GM18508 (cell line): Measurements from ENCODE around the gene L1CAM.

ENCODE experiments used
- ATAC-seq: cut with Tn5 transposase; IDR thresholded peaks from one replicate; pipeline ENCODE4 v1.9.1; 2021; ENCODE audit warnings: moderate number of reproducible peaks; ENCODE audit not compliant: insufficient read depth, unreplicated experiment

Gene L1CAM

DNA sequence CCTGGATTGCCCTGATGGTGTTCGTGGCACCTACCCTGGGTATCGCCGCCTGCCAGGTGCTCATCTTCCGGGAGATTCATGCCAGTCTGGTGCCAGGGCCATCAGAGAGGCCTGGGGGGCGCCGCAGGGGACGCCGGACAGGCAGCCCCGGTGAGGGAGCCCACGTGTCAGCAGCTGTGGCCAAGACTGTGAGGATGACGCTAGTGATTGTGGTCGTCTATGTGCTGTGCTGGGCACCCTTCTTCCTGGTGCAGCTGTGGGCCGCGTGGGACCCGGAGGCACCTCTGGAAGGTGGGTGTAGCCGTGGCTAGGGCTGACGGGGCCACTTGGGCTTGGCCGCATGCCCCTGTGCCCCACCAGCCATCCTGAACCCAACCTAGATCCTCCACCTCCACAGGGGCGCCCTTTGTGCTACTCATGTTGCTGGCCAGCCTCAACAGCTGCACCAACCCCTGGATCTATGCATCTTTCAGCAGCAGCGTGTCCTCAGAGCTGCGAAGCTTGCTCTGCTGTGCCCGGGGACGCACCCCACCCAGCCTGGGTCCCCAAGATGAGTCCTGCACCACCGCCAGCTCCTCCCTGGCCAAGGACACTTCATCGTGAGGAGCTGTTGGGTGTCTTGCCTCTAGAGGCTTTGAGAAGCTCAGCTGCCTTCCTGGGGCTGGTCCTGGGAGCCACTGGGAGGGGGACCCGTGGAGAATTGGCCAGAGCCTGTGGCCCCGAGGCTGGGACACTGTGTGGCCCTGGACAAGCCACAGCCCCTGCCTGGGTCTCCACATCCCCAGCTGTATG, 20.3 kb upstream of the L1CAM start:
- no peak for ATAC-seq

DNA sequence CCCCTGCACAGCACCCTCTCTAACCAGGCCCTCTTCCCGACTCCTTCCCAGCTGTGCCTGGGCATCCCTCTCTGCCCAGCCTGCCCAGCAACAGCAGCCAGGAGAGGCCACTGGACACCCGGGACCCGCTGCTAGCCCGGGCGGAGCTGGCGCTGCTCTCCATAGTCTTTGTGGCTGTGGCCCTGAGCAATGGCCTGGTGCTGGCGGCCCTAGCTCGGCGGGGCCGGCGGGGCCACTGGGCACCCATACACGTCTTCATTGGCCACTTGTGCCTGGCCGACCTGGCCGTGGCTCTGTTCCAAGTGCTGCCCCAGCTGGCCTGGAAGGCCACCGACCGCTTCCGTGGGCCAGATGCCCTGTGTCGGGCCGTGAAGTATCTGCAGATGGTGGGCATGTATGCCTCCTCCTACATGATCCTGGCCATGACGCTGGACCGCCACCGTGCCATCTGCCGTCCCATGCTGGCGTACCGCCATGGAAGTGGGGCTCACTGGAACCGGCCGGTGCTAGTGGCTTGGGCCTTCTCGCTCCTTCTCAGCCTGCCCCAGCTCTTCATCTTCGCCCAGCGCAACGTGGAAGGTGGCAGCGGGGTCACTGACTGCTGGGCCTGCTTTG, 19.6 kb upstream of the L1CAM start:
- no peak for ATAC-seq

DNA sequence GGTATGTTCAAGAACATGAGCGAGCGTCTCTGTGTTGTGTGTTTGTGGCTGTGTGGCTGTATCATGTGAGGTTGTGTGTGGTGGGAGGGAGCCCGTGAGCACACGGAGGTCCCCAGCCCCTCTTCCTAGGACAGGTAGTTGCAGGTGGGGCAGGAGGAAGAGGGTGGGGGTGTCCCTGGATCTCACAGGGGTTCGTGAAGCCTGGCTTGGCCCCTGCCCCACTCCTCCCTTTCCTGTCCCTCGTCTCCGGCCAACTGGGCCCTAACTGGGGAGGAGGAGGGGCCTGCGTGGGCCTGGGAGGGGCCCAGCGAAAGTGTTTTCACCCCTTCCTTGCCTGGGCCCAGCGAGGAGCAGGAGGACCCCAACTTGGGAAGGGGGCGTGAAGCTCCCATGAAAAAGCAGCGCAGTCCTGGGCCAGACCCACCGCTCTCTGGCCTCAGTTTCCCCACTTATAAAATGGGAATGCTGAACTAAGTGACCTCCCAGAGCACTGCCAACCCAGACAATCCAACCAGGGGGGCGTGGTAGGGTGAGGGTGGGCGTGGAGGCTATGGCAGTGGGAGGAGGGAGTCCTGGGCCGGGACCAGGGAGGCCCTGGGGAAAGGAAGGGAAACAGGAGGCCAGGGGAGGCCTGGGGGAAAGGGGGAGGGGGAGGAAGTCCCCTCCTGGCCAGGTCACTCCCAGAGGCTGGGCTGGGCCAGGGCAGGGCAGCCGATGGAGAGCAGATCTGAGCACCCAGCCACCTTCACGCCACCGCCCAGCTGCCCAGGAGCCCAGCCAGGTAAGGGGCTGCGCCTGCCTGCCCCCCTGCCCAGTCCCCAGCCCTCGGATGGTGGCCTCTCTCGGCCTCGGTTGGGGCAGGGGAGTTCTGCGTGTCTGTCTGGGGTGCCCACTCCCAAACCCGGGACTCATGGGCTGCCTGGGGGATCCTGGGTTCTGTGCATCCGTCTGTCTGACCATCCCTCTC, 18.3 kb upstream of the L1CAM start, which contains the start of gene AVPR2:
Gene AVPR2 (plus strand): TSS at position 683 of the 967 bp plus-strand sequence. CDS start 473 bp downstream, outside the sequence.
- no peak for ATAC-seq

DNA sequence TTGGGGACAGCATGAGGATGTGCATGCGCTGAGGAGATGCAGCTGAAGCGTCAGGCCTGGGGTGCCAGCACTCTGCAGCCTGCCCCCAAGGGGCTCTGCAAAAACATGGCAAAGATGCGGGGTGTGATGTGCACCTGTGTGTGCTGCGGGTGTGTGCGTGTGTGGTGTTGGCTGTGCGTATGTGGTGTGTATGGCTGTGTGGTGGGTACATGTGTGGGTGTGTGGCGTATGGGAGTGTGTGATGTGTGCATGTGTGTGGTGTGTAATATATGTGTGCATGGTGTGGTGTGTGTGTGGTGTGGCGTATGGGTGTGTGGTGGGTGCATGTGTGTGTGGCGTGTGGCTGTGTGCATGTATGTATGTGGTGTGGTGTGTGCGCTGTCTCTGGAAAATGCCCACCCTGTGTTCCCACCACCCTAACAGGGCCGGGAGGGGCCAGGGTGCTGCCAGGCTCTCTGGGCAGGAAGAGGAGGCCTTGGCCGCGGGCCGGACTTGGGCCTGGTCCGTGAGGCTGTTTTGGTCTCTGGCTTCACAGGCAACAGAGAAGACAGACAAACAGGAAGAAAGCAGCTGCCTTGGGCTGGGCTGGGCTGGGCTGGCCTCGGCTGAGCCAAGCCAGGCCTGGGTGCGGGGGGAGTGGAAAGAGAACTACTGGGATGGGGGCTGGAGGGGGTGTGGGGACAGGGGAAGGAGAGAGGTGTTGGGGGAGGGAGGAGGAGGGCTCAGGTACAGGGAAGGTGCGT, 17.4 kb upstream of the L1CAM start:
- no peak for ATAC-seq

DNA sequence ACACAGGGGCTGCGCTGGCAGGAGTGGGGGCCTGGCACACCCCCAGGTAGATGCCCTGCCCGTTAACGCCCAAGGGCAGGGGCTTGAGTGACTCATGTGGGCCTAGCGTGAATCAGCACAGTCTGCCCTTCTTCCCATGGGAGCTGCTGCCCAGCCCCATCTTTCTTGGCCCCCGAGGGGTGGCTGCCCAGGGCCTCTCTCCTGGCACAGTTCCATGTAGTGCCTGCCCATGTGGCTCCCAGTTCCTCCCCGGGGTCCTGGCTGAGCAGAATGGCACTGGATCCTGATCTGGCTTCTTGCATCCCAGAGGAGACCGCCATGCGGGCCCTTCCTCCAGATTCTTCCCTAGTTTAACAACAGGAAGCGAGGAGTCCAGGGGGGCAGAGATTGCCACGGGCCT, 16.4 kb upstream of the L1CAM start:
- ATAC-seq, result no peak

DNA sequence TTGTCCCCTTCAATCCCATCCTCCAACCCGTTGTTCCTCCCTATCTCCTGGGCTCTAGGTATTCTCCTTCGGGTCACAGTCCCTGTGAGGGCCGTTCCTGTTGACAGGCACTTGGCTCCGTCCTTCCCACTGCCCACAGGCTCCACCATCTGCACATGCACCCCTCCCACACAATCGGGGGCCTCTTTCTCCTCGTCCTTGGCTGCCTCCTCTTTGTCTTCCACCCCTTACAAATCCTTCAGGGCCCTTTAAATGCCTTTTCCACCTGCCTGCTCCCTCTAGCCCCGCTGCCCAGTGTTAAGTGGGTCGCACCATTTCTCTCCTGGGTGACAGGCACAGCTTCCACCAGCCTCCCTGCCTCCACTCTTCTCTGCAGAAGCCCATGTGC, 15.8 kb upstream of the L1CAM start:
- ATAC-seq, result no peak

DNA sequence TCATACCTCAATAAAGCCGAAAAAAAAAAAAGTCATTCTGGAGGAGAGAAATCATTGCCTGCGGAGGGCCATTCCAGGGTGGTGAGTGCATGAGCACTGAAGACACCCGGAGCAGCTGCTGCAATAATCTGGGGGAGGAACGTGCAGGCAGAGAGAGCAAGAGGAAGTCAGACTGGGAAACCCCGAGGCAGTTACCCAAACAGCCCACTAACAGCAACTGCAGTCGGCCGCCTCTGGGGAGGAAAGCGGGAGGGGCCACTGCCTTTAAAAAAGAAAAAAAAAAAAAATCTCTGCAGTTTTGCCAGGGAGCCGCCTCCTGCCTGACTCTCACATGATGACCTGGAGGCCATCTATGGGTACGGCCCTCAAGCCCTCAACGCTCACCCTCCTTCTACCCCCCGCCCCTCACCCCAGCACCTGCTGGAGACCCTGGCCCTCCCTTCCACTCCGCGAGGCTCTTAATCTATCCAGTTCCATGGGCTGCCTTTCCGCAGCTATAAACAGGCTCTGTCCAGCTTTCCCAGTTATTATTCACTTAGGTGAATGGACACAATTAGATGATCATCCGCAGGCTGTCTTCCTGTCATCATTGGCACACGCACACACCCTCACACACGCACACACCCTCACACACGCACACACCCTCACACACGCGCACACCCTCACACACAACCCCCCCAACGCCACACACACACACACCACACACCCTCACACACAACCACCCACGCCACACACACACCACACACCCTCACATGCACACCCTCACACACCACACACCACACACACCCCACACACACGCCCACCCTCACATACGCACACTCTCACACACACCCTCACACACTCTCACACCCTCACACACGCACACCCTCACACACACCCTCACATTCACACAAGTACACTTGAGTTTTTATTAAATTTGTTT, 15.1 kb upstream of the L1CAM start:
- ATAC-seq, result peak; percentile 87

DNA sequence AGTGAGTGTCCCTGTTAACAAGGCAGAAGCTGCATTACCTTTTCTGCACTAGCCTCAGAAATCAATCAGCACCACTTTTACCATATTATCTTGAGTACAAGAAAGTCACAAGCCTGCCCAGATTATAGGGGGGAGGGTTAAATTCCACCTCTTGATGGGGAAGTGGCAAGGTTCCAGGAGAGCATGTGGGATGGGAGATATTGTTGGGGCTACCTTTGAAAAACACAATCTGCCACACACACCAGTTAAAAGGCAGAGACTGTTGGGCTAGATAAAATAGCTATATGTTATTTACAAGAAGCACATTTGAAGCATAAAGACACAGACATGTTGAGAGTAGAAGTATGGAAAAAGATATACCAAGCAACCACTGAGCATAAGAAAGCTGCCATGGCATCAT, 11.9 kb upstream of the L1CAM start:
- ATAC-seq, result no peak

DNA sequence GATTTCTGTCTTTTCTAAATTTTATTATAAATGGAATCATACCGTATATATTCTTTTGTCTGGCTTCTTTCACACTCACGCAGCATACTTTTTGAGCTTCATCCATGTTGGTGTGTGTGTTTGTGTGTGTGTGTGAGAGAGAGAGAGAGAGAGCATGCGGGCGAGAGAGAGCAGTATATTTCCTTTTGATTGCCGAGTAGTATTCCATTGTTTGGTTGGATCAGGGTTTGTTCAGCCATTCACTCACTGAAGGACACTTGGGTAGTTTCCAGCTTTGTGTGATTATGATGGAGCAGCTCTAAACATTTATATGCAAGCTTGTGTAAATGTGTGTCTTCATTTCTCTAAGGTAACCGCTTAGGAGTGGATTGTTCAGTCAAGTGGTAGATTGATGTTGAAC, 3.1 kb upstream of the L1CAM start:
- ATAC-seq, result no peak

DNA sequence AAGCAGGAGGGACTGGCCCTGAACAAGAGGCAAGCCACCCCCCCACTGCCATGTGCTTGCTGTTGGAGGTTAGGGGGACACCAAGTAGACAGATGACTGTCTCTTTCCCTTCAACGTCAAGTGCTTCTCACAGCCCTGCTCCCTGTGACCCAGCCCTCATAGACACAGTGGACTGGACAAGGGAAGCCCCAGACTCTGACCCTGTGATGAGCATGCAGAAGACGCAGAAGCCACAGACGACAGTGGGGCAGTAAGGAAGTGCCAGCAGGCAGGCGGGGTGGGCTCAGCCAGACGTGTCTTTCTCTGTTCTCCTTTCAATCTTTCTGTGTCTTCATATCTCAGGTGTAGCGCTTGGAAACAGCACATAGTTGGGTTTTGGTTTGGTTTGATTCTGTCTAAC, 2.4 kb upstream of the L1CAM start:
- ATAC-seq, result no peak

DNA sequence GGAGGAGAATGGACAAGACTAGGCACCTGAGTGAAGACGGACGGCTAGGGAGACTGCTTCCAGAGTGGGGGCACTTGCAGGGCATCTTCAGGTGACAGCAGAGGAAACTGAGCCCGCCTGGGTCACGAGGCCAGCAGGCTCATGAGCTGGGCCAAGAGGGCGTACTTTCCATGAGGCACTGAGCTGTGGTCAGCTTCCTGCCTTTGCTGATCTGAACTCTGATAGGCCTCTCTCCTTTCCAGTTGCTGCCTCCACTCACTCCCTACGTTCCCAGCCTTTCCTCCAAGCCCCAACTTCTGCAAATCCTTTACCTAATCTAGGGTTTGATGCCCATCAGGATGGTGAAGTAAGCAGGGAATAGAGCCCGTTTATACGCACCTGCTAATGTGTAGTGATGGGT, 1.4 kb upstream of the L1CAM start:
- no peak for ATAC-seq

DNA sequence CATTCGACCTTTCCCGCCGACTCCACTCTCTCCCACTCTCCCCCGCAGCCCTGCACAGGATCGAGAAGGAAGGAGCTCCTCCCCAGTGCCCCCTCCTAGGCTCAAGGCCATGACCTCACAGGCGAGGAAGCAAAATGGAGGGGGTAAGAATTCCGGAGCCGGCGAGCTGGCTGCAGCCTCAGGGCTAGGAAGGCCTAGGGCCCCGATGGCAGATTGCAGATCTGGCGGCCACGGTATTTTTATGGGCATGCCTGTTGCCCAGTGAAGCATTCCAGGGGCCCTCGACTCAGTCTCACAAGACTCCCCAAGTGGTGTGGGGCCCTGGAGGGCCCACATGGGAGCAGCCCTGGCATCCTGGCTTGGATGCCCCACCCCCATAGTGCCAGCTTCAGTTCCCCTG, 942 bp upstream of the L1CAM start:
- ATAC-seq, result no peak

DNA sequence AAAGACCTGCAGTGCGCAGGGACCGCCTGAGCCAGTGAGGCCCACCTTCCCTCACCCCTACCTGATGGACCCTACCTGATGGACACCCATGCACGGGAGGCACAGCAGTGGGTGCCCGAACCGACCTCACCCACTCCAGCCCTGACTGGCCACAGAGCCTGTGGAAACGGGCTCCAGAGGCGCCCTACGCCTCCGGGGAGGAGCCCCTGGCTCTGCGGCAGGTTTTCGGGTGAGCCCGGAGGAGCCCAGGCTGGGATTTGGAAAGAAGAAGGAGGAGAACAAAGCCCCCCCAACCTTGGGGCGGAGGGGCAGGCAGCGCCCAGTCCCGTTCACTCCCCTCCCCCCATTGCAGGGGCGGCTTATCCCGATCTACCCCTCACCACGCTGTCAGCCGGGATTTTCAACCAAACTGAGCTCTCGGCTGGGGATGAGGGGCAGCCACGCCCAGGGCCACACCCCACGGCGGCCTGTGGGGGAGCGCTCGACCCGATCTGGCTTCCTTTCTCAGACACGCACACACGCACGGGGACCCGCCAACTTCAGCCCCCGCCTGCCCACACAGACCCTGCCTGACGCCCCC, 675 bp downstream of the L1CAM start:
- no peak for ATAC-seq

DNA sequence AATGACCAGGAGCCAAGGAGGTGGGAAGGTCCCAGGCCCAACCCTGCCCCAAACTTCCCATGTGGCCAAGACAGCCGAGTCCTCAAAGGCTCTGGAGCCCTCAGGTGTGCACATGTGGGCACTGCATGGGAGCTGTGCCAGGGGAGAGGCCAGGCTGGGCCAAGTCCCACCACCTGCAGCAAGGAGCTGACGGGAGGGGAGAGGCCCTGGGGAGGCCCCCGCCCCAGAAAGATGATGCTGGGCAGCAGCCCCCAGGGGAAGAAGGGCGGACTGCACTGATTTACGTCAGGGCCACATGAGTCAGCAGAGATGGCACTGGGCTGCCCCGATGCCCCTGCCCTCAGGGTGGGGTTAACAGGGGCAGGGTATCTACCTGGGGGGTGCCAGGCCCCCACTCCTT, 1.4 kb downstream of the L1CAM start:
- ATAC-seq, result no peak

DNA sequence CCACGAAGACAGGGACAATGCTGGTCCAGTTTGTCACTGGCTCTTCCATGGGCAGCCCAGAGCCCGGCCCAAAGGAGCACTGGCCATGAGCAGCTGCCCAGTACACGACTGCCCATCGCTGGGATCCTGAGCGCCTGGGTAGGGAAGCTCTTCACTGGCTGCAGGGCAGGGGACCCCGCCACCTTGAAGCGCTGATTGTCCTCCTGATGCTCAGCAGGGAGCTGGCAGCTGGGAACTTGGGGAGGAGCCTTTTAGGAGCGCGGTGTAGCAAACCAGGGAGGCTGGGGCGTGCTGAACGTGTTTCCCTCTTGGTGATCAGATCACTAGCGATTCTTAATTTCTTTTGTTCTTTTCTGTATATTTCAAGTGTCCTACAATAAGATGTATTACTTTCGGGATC, 1.8 kb downstream of the L1CAM start:
- no peak for ATAC-seq

DNA sequence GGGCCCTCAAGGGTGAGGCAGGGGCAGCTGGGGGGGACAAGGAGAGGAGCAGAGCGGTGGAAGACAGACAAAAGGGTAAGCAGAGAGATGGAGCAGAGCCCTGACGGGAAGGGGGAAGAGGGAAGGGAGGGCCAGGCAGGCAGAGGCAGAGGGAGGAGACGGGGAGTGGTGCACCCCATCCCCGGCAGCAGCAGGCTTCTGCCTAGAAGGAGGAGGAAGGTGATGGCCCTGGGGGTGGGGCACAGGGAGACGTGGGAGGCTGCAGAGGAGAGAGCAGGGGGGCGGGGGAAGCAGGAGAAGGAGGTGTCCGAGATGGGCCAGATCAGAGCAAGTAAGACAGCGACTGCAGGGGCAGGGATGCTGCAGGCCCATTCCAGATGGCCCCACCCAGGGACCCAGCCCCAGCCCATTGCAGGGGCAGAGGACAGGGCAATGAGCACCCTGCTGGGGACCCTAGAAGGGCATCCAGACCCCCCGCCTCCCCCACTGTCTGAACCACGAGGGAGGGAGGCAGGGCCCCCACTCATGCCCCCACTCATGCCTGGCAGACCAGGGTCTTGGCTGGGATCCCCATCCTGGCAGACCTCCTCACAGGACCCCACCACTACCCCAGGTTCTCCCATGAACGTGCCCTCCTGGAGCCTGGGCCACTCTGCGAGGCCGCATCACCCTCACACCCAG, 2.7 kb downstream of the L1CAM start:
- ATAC-seq, result no peak

DNA sequence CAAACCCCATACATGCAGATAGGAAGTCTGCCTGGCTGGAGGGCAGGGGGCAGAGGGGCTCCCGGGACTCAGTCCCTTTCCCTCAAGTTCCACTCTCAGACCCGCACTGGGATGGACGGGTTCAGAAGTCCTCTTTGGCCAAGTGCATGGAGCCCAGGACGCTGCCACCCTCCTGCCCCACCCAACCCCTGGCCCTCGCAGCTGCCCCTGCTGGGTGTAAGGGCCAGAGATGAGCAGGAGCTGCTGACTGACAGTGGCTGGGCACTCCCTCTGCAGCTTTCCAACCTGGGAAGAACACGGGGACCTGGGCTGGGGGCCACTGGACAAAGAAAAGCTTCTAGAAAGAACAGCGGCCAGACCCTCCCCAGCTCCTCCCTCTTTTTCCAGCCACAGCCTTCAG, 3.4 kb downstream of the L1CAM start:
- ATAC-seq, result no peak

DNA sequence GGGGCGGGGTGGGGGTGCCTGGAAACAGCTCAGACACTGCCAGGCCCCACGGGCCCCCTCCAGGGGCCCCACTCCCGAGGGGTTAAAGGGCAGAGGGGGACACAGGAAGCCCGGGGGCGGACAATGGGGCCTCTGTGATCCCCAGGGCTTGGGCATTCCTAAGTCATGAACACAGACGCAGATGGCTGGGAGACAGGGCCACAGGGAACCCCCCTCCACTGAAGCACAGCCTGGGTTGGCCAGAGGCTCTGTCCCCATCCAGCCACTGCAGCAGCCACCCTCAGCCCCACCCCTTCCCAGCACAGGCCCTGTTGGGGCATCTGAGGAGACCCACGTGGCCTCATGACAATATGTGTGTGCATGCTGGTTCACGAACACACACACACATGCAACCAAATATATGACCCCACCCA, 3.9 kb downstream of the L1CAM start:
- no peak for ATAC-seq
